ENCODE results near the gene P2RY14.

- TF ChIP-seq CTCF (IDR thresholded peaks at IDR 0.05; ENCODE audit: low read depth, low read length) (no peak), EZH2phosphoT487 (IDR thresholded peaks at IDR 0.05; ENCODE audit: low read depth) (no peak)
These were observed 81.1 kb downstream of the P2RY14 start for GRCh38 chr3:151197228-151197627.
